Measurements from ENCODE around the gene COL9A2. TPM values are rescaled to one million over a fixed set of nuclear protein-coding genes. Genes with fewer than 3 reads are reported as not detected.
"Not testable (repeated sequence)": the region's sequence is repeated elsewhere in the genome, so short reads cannot be mapped to it uniquely, and the experiment has no call there.

Gene COL9A2
- total RNA-seq (2014; rRNA removed; shearing (Covaris generic)) = 1.7 and 2.5 TPM in 2 replicates

GRCh38 chr1:40316595-40317393, at the start of gene COL9A2:
TSS of gene COL9A2 (minus strand) at chr1:40317286. CDS start at chr1:40317197, 89 bp downstream.
- DNase-seq (ENCODE audit: low read depth) = peak; percentile 71

- DNase-seq (ENCODE audit: low read depth) = peak; percentile 38
Measured at GRCh38 chr1:40363721-40364120, 46.6 kb upstream of the COL9A2 start.

GRCh38 chr1:40362699-40363098, 45.6 kb upstream of the COL9A2 start:
- peak; percentile 61 for DNase-seq (ENCODE audit: low read depth)

GRCh38 chr1:40362199-40362598, 45.1 kb upstream of the COL9A2 start:
- no peak for DNase-seq (ENCODE audit: low read depth)

GRCh38 chr1:40361637-40362036, 44.6 kb upstream of the COL9A2 start:
- DNase-seq (ENCODE audit: low read depth) = no peak

GRCh38 chr1:40361201-40361600, 44.1 kb upstream of the COL9A2 start:
- DNase-seq (ENCODE audit: low read depth) = no peak

- DNase-seq (ENCODE audit: low read depth) = no peak
Measured at GRCh38 chr1:40360631-40361030, 43.5 kb upstream of the COL9A2 start.

- no peak for DNase-seq (ENCODE audit: low read depth)
Measured at GRCh38 chr1:40357625-40358024, 40.5 kb upstream of the COL9A2 start.

- DNase-seq (ENCODE audit: low read depth) = no peak
Measured at GRCh38 chr1:40353082-40353481, 36.0 kb upstream of the COL9A2 start.

GRCh38 chr1:40352126-40352525, 35.0 kb upstream of the COL9A2 start:
- DNase-seq (ENCODE audit: low read depth) = no peak

GRCh38 chr1:40351124-40351523, 34.0 kb upstream of the COL9A2 start:
- DNase-seq (ENCODE audit: low read depth) = no peak

- no peak for DNase-seq (ENCODE audit: low read depth)
Measured at GRCh38 chr1:40350391-40350790, 33.3 kb upstream of the COL9A2 start.

- peak; percentile 50 for DNase-seq (ENCODE audit: low read depth)
Measured at GRCh38 chr1:40344597-40344996, 27.5 kb upstream of the COL9A2 start.

GRCh38 chr1:40342381-40342717, 25.3 kb upstream of the COL9A2 start:
- not testable (repeated sequence) for DNase-seq (ENCODE audit: low read depth)

GRCh38 chr1:40341491-40342380, 24.6 kb upstream of the COL9A2 start:
- DNase-seq (ENCODE audit: low read depth) = no peak

- no peak for DNase-seq (ENCODE audit: low read depth)
Measured at GRCh38 chr1:40339420-40340323, 22.6 kb upstream of the COL9A2 start.

GRCh38 chr1:40338745-40339419, 21.8 kb upstream of the COL9A2 start:
- peak; percentile 89 for DNase-seq (ENCODE audit: low read depth)

GRCh38 chr1:40337443-40337842, 20.4 kb upstream of the COL9A2 start:
- DNase-seq (ENCODE audit: low read depth) = no peak

GRCh38 chr1:40332695-40333094, 15.6 kb upstream of the COL9A2 start:
- no peak for DNase-seq (ENCODE audit: low read depth)

- DNase-seq (ENCODE audit: low read depth) = not testable (repeated sequence)
Measured at GRCh38 chr1:40331403-40331802, 14.3 kb upstream of the COL9A2 start.

GRCh38 chr1:40318970-40319621, 2.0 kb upstream of the COL9A2 start:
- no peak for DNase-seq (ENCODE audit: low read depth)

Measured in Daoy (cell line).